ENCODE data around the gene ERCC4. TPM values are rescaled to one million over a fixed set of nuclear protein-coding genes. Genes with fewer than 3 reads are reported as not detected.

ERCC4 gene
- total RNA-seq, 1 experiment from 2014 or later: 23.4 TPM

- no peak for TF ChIP-seq POLR2AphosphoS5 (IDR thresholded peaks at IDR 0.05; ENCODE audit: low read depth, low read length)
- no peaks in the 10 kb centered on the region for H3K36me3 ChIP-seq (ENCODE audit: control insufficient read depth, insufficient read depth, low read length)
- no peaks in the 10 kb centered on the region for H3K27me3 ChIP-seq (ENCODE audit: control insufficient read depth, insufficient read depth, low read length)
- in situ Hi-C loops (cut with HindIII; ENCODE audit: low pct_unique_long_range_greater_than_20kb, low sequenced_read_pairs) (no loop called here), intact Hi-C loops (cut with micrococcal nuclease; ENCODE audit: unreplicated experiment) (loop anchor here (10.0 kb wide), 1 partner anchor 121 kb away; the partner anchor contains the start of gene MRTFB)
- no peak for ATAC-seq
- H3K4me1 ChIP-seq (ENCODE audit: control insufficient read depth, insufficient read depth, low read length): peaks cover 20% of the 10 kb centered on the region
- no peak for DNase-seq (ENCODE audit: low read depth, low spot score)
- no peaks in the 10 kb centered on the region for H3K9me3 ChIP-seq (ENCODE audit: control insufficient read depth, insufficient read depth, low read depth, low read length)
- H3K4me3 ChIP-seq (ENCODE audit: low read depth in 2 of 2, low read length in 2 of 2): no peak overlapping the region
- POLR2A ChIA-PET: no interaction called here
- peak overlapping the region; percentile 73 for H3K27ac ChIP-seq (ENCODE audit: low read length)
- BruUV-seq (replicated peaks): no TSS peak
- CTCF ChIA-PET: no interaction called here
Observed at GRCh38 chr16:13953501-13953900, 33.5 kb downstream of the ERCC4 start.

- in situ Hi-C loops (cut with HindIII; ENCODE audit: low pct_unique_long_range_greater_than_20kb, low sequenced_read_pairs): no loop called here
Observed at GRCh38 chr16:13956635-13957196, 36.8 kb downstream of the ERCC4 start.

More at GRCh38 chr16:13956635-13957196, 36.8 kb downstream of the ERCC4 start:
- peak overlapping the region; percentile 95 for H3K27ac ChIP-seq (ENCODE audit: low read length)
- CTCF ChIA-PET: interaction anchor here (0.6 to 0.9 kb wide), 2 partner anchors 33 to 488 kb away, joined by 3 to 6 read pairs; no protein-coding TSS in a partner anchor
- H3K4me3 ChIP-seq (ENCODE audit: low read depth in 2 of 2, low read length in 2 of 2): peak overlapping the region; percentile 33 to 63
- POLR2A ChIA-PET: no interaction called here
- no peaks in the 10 kb centered on the region for H3K9me3 ChIP-seq (ENCODE audit: control insufficient read depth, insufficient read depth, low read depth, low read length)
- intact Hi-C loops (cut with micrococcal nuclease; ENCODE audit: unreplicated experiment): loop anchor here (5.0 to 10.0 kb wide), 2 partner anchors 61 to 118 kb away; partner anchors contain the start of gene MRTFB
- BruUV-seq (replicated peaks): no TSS peak
- H3K36me3 ChIP-seq (ENCODE audit: control insufficient read depth, insufficient read depth, low read length): no peaks in the 10 kb centered on the region
- DNase-seq (ENCODE audit: low read depth, low spot score): peak; percentile 8
- ATAC-seq: no peak; the same call in 1 of the 2 replicates
- no peak for TF ChIP-seq REST (IDR thresholded peaks at IDR 0.05; ENCODE audit: insufficient read depth in 1 of 2, low read depth in 2 of 2, low read length in 1 of 2)
- no peak for TF ChIP-seq POLR2AphosphoS5 (IDR thresholded peaks at IDR 0.05; ENCODE audit: low read depth, low read length)
- TF ChIP-seq CTCF (IDR thresholded peaks at IDR 0.05): no peak
- TF ChIP-seq SIN3A (IDR thresholded peaks at IDR 0.05; ENCODE audit: borderline replicate concordance, insufficient read depth, low read depth, low read length): no peak
- no peak for TF ChIP-seq TCF7L2 (IDR thresholded peaks at IDR 0.05; ENCODE audit: low read depth, low read length)
- H3K27me3 ChIP-seq (ENCODE audit: control insufficient read depth, insufficient read depth, low read length): no peaks in the 10 kb centered on the region
- H3K4me1 ChIP-seq (ENCODE audit: control insufficient read depth, insufficient read depth, low read length): peaks cover 46% of the 10 kb centered on the region

Measured in Panc1 (cell line).